OCI-LY1 (cell line): ENCODE data around the gene CLEC18B.
"Not testable (repeated sequence)": the region's sequence is repeated elsewhere in the genome, so short reads cannot be mapped to it uniquely, and the experiment has no call there.

Experiments
- CTCF ChIP-seq: fragments of 200-600 bp; sonication (generic), shearing (Covaris generic); IDR thresholded peaks from 2 replicates; pipeline ENCODE4 v1.5.1; 2017; ENCODE audit warnings: mild to moderate bottlenecking, antibody characterized with exemption, low read length, moderate library complexity, mixed read lengths
- EZH2 ChIP-seq: fragments of 200-600 bp; sonication (generic), shearing (Covaris generic); IDR thresholded peaks from 2 replicates; pipeline ENCODE4 v1.8.0; 2017; ENCODE audit warnings: borderline replicate concordance, mixed run types, mild to moderate bottlenecking, antibody characterized with exemption, low read length, moderate library complexity, mixed read lengths

GRCh38 chr16:74410981-74411380 lies 10.3 kb downstream of the CLEC18B start:
- TF ChIP-seq CTCF, EZH2: not testable (repeated sequence)
